OCI-LY7 (cell line): Measurements from ENCODE around the gene SIL1.

Source experiments
- EZH2phosphoT487 ChIP-seq: fragments of 200-600 bp; sonication (generic); IDR thresholded peaks from 2 replicates; pipeline ENCODE4 v1.6.1; 2018; ENCODE audit warnings: low read depth, borderline replicate concordance, mild to moderate bottlenecking, mixed run types, antibody characterized with exemption, low read length, moderate library complexity, mixed read lengths
- TF ChIP-seq, protein P1 (sequence below): fragments of 200-600 bp; sonication (generic); conservative IDR thresholded peaks from 2 replicates; pipeline ENCODE4 v1.5.1; 2014; ENCODE audit warnings: mild to moderate bottlenecking, antibody characterized with exemption, low read length, moderate library complexity, mixed read lengths

DNA sequence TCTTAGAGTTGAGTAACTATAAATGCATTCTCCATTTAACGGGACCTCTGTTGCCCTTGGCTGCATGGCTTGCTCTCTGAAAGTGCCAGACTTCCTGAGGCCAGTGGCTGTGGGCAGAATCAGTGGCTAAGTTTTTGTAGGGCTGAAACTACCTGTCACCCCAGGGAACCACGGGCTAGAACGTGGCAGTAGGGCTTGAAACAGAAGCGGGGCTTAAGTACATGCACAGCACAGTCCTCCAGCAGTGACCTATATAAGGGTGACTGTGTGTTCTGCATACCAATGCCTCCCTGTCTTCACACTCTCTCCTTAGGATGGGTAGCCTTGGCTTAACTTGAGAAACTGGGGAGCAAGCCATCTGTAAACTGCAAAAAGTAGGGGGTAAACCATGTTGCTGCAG lies 279.5 kb downstream of the SIL1 start:
- TF ChIP-seq, protein P1, sequence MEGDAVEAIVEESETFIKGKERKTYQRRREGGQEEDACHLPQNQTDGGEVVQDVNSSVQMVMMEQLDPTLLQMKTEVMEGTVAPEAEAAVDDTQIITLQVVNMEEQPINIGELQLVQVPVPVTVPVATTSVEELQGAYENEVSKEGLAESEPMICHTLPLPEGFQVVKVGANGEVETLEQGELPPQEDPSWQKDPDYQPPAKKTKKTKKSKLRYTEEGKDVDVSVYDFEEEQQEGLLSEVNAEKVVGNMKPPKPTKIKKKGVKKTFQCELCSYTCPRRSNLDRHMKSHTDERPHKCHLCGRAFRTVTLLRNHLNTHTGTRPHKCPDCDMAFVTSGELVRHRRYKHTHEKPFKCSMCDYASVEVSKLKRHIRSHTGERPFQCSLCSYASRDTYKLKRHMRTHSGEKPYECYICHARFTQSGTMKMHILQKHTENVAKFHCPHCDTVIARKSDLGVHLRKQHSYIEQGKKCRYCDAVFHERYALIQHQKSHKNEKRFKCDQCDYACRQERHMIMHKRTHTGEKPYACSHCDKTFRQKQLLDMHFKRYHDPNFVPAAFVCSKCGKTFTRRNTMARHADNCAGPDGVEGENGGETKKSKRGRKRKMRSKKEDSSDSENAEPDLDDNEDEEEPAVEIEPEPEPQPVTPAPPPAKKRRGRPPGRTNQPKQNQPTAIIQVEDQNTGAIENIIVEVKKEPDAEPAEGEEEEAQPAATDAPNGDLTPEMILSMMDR: no peak
- TF ChIP-seq EZH2phosphoT487: no peak
